Osteoblast (primary cell): ENCODE measurements around the gene MACROH2A1. TPM values are rescaled to one million over a fixed set of nuclear protein-coding genes. Genes with fewer than 3 reads are reported as not detected.
A peak's percentile ranks its signal among the peaks of the same experiment; 100 is the strongest.

Experiments used
- DNase-seq: peaks from one replicate; pipeline ENCODE4 v3.0.0; 2011; ENCODE audit warnings: low spot score, mixed read lengths; ENCODE audit not compliant: insufficient read length; ENCODE audit errors: missing footprints
- H2AFZ ChIP-seq: 2 replicates; pipeline ENCODE4 v1.6.0; 2011; ENCODE audit warnings: mild to moderate bottlenecking, low read length
- H3K27ac ChIP-seq: 2 replicates; pipeline ENCODE4 v1.5.1; 2011; ENCODE audit warnings: mild to moderate bottlenecking, low read depth, low read length, moderate library complexity
- H3K27me3 ChIP-seq: 2 replicates; pipeline ENCODE4 v1.6.0; 2012; ENCODE audit warnings: mild to moderate bottlenecking, control low read depth, inconsistent platforms, low read length, moderate library complexity; ENCODE audit not compliant: insufficient read depth
- H3K36me3 ChIP-seq: 2 replicates; pipeline ENCODE4 v1.5.1; 2011; ENCODE audit warnings: mild to moderate bottlenecking, low read length, control low read depth, moderate library complexity; ENCODE audit not compliant: insufficient read depth
- H3K4me1 ChIP-seq: 2 replicates; pipeline ENCODE4 v1.5.1; 2011; ENCODE audit warnings: mild to moderate bottlenecking, low read length, control low read depth, moderate library complexity; ENCODE audit not compliant: insufficient read depth
- H3K4me2 ChIP-seq: 2 replicates; pipeline ENCODE4 v1.6.0; 2011; ENCODE audit warnings: mild to moderate bottlenecking, low read length; ENCODE audit not compliant: insufficient read depth
- H3K4me3 ChIP-seq: fragments of 200-600 bp; sonication (generic); 3 replicates; pipeline ENCODE4 v1.5.1; 2012; ENCODE audit warnings: mild to moderate bottlenecking, low read length, inconsistent platforms; ENCODE audit not compliant: insufficient read depth
- H3K79me2 ChIP-seq: 2 replicates; pipeline ENCODE4 v1.6.0; 2012; ENCODE audit warnings: mild to moderate bottlenecking, low read length, control low read depth, inconsistent platforms; ENCODE audit not compliant: insufficient read depth
- H3K9me3 ChIP-seq: 2 replicates; pipeline ENCODE4 v1.5.1; 2011; ENCODE audit warnings: low read depth, low read length, control low read depth
- H4K20me1 ChIP-seq: 2 replicates; pipeline ENCODE4 v1.6.0; 2012; ENCODE audit warnings: mild to moderate bottlenecking, low read length, control low read depth; ENCODE audit not compliant: insufficient read depth
- total RNA-seq: library from RNA; depleted of rRNA; stranded (reverse); fragments of >200 nt; gene quantifications from 2 replicates; pipeline ENCODE4 v1.2.3, GENCODE V29; 2012
- TF ChIP-seq, protein P1 (sequence below): IDR thresholded peaks from 2 replicates; pipeline ENCODE4 v1.5.1; 2011; ENCODE audit warnings: mild to moderate bottlenecking, low read depth, low read length, moderate library complexity; ENCODE audit errors: extremely low read depth

The MACROH2A1 gene
- total RNA-seq, 1 donor: 162 TPM

DNA sequence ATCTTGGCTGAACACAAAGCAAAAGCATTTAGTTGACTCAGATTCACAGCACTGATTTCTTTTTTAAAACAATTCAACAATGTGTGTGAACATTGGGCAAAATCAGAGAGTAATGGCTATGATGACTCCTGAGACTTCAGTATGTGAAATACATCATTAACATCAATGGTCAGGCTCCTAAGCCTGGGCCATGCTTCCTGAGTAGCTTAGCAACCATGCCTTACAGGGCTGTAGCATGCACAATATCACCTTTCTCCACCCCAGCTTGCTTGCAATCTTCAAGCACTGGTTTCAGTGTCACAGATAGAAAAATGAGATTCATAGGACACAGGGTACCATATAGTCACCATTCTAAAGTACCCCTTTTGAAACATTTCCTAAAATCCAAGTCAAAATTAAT, 41.3 kb downstream of the MACROH2A1 start:
- no peaks in the 10 kb centered on the region for H3K27me3 ChIP-seq
- H3K4me1 ChIP-seq: peaks cover 57% of the 10 kb centered on the region
- no peak overlapping the region for H2AFZ ChIP-seq
- peak overlapping the region; percentile 59 for H3K27ac ChIP-seq
- peaks cover 21% of the 10 kb centered on the region for H4K20me1 ChIP-seq
- no peak for DNase-seq
- no peak overlapping the region for H3K4me2 ChIP-seq
- no peak overlapping the region for H3K4me3 ChIP-seq
- peaks cover 35% of the 10 kb centered on the region for H3K79me2 ChIP-seq
- H3K9me3 ChIP-seq: no peaks in the 10 kb centered on the region
- TF ChIP-seq, protein P1, sequence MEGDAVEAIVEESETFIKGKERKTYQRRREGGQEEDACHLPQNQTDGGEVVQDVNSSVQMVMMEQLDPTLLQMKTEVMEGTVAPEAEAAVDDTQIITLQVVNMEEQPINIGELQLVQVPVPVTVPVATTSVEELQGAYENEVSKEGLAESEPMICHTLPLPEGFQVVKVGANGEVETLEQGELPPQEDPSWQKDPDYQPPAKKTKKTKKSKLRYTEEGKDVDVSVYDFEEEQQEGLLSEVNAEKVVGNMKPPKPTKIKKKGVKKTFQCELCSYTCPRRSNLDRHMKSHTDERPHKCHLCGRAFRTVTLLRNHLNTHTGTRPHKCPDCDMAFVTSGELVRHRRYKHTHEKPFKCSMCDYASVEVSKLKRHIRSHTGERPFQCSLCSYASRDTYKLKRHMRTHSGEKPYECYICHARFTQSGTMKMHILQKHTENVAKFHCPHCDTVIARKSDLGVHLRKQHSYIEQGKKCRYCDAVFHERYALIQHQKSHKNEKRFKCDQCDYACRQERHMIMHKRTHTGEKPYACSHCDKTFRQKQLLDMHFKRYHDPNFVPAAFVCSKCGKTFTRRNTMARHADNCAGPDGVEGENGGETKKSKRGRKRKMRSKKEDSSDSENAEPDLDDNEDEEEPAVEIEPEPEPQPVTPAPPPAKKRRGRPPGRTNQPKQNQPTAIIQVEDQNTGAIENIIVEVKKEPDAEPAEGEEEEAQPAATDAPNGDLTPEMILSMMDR: no peak
- H3K36me3 ChIP-seq: peaks cover 9% of the 10 kb centered on the region

DNA sequence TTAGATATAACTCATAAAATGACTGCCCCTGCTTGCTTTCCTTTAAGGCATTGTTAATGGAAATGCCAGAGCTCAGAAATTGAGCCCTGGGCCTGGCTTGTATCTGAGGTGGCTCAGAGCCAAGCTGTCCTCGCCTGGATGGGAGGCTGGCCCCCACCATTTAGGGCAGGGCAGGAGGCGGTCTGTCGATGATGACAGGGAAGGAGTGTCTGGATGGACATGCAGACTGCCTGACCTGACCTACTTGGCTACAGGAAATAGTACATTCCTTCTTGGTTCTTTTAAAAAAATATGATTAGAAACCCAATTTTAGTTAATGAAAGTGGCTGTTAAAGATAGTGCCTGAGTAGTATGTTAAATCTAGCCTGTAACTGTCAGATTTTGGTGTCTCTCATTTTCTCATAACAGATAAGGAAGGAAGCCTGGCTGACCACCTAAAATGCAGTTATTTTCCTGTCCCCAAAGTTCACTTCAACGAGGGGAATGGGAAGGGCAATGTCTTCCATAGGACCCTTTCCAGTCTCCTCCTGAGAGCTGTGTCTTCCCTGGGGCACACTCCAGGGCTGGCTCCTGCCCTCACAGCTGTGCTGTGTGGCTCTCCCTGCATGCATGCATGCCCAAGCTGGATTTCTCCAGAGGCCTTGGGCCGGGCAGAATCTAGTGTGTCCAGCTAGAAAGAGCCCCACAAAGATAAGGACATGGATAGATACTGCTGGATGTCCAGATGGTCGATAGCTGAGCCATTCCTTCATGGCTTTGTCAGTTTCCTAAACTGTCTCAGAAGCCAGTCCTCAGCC, 42.3 kb downstream of the MACROH2A1 start:
- no peaks in the 10 kb centered on the region for H3K27me3 ChIP-seq
- H3K9me3 ChIP-seq: no peaks in the 10 kb centered on the region
- TF ChIP-seq, protein P1: no peak
- peak overlapping the region; percentile 23 for H3K4me2 ChIP-seq
- DNase-seq: no peak
- H3K27ac ChIP-seq: peak overlapping the region; percentile 59
- H3K36me3 ChIP-seq: peaks cover 18% of the 10 kb centered on the region
- H2AFZ ChIP-seq: no peak overlapping the region
- peaks cover 57% of the 10 kb centered on the region for H3K4me1 ChIP-seq
- peaks cover 23% of the 10 kb centered on the region for H4K20me1 ChIP-seq
- H3K79me2 ChIP-seq: peaks cover 41% of the 10 kb centered on the region
- peak overlapping the region; percentile 9 for H3K4me3 ChIP-seq

DNA sequence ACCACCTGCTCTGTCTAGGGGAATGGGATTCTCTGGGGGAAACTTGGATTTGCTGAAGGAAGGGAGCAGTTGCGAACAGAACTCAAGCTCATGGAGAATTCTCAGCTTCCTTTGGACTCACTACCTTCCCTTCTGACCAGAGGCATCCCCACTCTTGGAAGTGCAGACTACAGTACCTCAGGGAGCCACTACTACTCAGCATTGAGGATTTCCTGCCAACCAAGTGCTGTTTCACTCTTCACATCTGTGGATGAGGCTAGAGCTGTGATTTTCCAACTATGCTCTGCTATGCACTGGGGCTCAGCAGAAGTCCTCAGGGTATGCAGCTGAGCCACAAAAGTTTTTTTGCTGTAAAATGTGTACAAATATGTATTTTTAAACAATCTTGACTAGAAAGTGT, 43.9 kb downstream of the MACROH2A1 start:
- no peak for DNase-seq
- H3K9me3 ChIP-seq: no peaks in the 10 kb centered on the region
- H3K27me3 ChIP-seq: no peaks in the 10 kb centered on the region
- H3K79me2 ChIP-seq: peaks cover 39% of the 10 kb centered on the region
- H2AFZ ChIP-seq: no peak overlapping the region
- peaks cover 27% of the 10 kb centered on the region for H3K36me3 ChIP-seq
- H4K20me1 ChIP-seq: peaks cover 30% of the 10 kb centered on the region
- TF ChIP-seq, protein P1: no peak
- peaks cover 53% of the 10 kb centered on the region for H3K4me1 ChIP-seq
- H3K27ac ChIP-seq: peak overlapping the region; percentile 71
- no peak overlapping the region for H3K4me3 ChIP-seq
- peak overlapping the region; percentile 82 for H3K4me2 ChIP-seq

DNA sequence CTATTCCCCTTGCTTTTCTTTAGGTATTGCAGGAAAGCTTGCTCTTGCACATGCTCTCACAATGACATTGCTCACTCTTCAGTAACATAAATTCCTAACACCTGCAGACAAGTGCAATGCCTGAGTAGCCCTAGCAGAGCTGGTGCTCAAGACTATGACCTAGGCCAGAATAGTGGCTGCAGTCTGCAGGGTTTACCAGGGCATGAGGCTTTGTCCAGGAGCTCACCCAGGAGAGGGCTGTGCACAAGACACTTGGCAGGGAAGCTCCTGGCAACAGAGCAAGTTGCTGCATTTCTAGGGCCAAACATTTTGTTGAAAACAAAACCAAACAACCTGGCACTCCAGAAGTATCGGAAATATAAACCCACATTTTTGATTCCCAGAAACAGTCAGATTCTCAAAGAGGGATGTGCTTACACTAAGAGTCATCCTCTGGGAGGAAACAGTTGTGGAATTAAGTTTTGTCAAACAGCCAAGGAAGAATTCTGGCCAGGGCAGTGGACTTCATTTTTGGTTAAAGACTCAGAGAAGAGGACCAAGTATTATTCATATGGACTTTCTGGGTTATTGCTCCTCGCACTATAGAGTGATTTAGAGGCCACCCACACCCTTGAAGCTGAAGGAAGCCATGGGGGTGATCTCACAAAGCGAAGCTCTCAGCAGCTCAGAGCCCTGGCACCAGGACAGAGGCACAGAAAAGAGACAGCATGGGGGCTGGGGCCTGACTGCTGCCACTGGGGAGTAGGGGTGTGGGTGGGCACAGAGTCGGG, 44.9 kb downstream of the MACROH2A1 start:
- Histone ChIP-seq H4K20me1 (peaks cover 33% of the 10 kb centered on the region), H3K27ac (peak overlapping the region; percentile 71), H3K9me3 (no peaks in the 10 kb centered on the region), H3K27me3 (no peaks in the 10 kb centered on the region), H3K4me2 (peak overlapping the region; percentile 82), H3K36me3 (peaks cover 37% of the 10 kb centered on the region), H2AFZ (no peak overlapping the region), H3K4me3 (peak overlapping the region; percentile 48), H3K79me2 (peaks cover 43% of the 10 kb centered on the region), H3K4me1 (peaks cover 50% of the 10 kb centered on the region)
- peak; percentile 91 for DNase-seq
- TF ChIP-seq, protein P1: no peak
